Sigmoid colon (tissue), 7 donors: ENCODE measurements around the gene CDKL5. TPM values are rescaled to one million over a fixed set of nuclear protein-coding genes. Genes with fewer than 3 reads are reported as not detected.

Experiments used
- DNase-seq: peaks from one replicate; pipeline ENCODE4 v3.0.0-alpha.2; 2019
- H3K27ac ChIP-seq, 4 donors: fragments of 200-600 bp; sonication (generic); one replicate each; pipeline ENCODE4 v1.5.1; 2016 to 2019; ENCODE audit warnings: mild to moderate bottlenecking in 1 of 4
- H3K27me3 ChIP-seq, 3 donors: fragments of 200-600 bp; sonication (generic); one replicate each; pipeline ENCODE4 v1.5.1; 2019; ENCODE audit warnings: mild to moderate bottlenecking in 1 of 3
- H3K36me3 ChIP-seq, 4 donors: fragments of 200-600 bp; sonication (generic); one replicate each; pipeline ENCODE4 v1.5.1; 2016 to 2019
- H3K4me1 ChIP-seq, 4 donors: fragments of 200-600 bp; sonication (generic); one replicate each; pipeline ENCODE4 v1.5.1; 2017 to 2019
- H3K4me3 ChIP-seq, 4 donors: fragments of 200-600 bp; sonication (generic); one replicate each; pipeline ENCODE4 v1.5.1; 2017 to 2019; ENCODE audit warnings: mild to moderate bottlenecking in 2 of 4, moderate library complexity in 1 of 4
- H3K9me3 ChIP-seq, 4 donors: fragments of 200-600 bp in 3 of 4; sonication (generic) in 3 of 4; one replicate each; pipeline versions ENCODE4 v1.5.1 to v1.6.1; 2013 to 2019
- CTCF ChIP-seq, 4 experiments: fragments of 450-650 bp in 3 of 4; fragments of 200-600 bp in 1 of 4; IDR thresholded peaks; one replicate each; pipeline ENCODE4 v1.5.1; 2016 to 2019; ENCODE audit warnings: antibody characterized with exemption in 4 of 4, mild to moderate bottlenecking in 3 of 4, moderate library complexity in 2 of 4
- EP300 ChIP-seq, 4 donors: sonication (generic); formaldehyde crosslinking; IDR thresholded peaks; one replicate each; pipeline ENCODE4 v1.6.1; 2017; ENCODE audit warnings: antibody characterized with exemption in 4 of 4
- POLR2A ChIP-seq, 2 donors: fragments of 450-650 bp; IDR thresholded peaks; one replicate each; pipeline ENCODE4 v1.6.1; 2016; ENCODE audit warnings: antibody characterized with exemption in 2 of 2, mild to moderate bottlenecking in 2 of 2, moderate library complexity in 2 of 2
- POLR2AphosphoS5 ChIP-seq, 4 donors: sonication (generic); formaldehyde crosslinking; IDR thresholded peaks; one replicate each; pipeline ENCODE4 v1.6.1; 2017; ENCODE audit warnings: antibody characterized with exemption in 4 of 4
- WGBS, 2 donors: extraction: QIAGEN DNeasy Blood & Tissue Kit; methylation state at CpG; one replicate each; pipeline ENCODE4 v1.1.7; 2013; 5-methylcytosine and 5-hydroxymethylcytosine counted together
- intact Hi-C: fragments of 100-400 bp; cut with DNase I; formaldehyde crosslinking; loops from one replicate; pipeline ENCODE4 v1.15.1; 2023
- polyA plus RNA-seq, 3 donors: library from polyadenylated mRNA; stranded (reverse); fragments of 200-250 nt; gene quantifications; one replicate each; pipeline ENCODE4 v1.2.3, GENCODE V29; 2013
- total RNA-seq, 4 donors: library from RNA; depleted of rRNA; stranded (reverse); fragments of >200 nt; gene quantifications; one replicate each; pipeline ENCODE4 v1.1.0, GENCODE V29; 2016
- donor health status: healthy with polysubstance abuse.
- donor health status: Bipolar disorder and iron deficiency.
- donor health status: healthy.

CDKL5 gene
- total and polyA plus RNA-seq, 7 donors = 0.46 to 8.9 (median 5.2) TPM

- H3K4me3 ChIP-seq = no peak overlapping the region
- intact Hi-C loops = no loop called here
- H3K27ac ChIP-seq = no peak overlapping the region
- WGBS, 2 donors = 55 to 77% methylated on average over 1 of the region's 1 CpG
- TF ChIP-seq CTCF (IDR thresholded peaks at IDR 0.05) (no peak), POLR2AphosphoS5 (IDR thresholded peaks at IDR 0.05) (no peak), POLR2A (IDR thresholded peaks at IDR 0.05) (no peak), EP300 (IDR thresholded peaks at IDR 0.05) (no peak)
- H3K27me3 ChIP-seq = no peaks in the 10 kb centered on the region
- H3K4me1 ChIP-seq = peaks cover 0 to 5% (median 0%) of the 10 kb centered on the region in 4 donors
- no peaks in the 10 kb centered on the region for H3K9me3 ChIP-seq
- DNase-seq = no peak
- no peaks in the 10 kb centered on the region for H3K36me3 ChIP-seq
These were observed 36.0 kb downstream of the CDKL5 start for GRCh38 chrX:18461431-18461830.

DNA sequence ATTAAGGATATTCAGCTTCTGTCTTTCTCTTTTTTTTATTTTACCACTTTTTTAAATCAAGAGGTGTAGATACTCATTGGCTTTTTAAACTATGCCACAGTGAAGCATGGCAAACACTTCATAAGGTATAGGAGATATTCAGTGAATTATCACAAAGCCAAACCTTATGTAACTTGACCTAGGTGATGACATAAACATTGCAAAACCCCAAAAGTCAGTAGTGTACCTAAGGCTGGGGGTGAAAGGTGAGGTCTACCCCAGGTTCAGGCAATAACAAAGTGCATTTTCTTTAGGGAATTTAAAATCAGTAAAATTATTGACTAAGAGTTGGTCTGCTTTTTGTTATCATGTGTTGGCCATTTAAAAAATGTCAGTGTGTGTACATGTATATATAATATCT, 39.1 kb downstream of the CDKL5 start:
- H3K27me3 ChIP-seq = no peaks in the 10 kb centered on the region
- no peak for TF ChIP-seq POLR2A (IDR thresholded peaks at IDR 0.05)
- no peak for TF ChIP-seq POLR2AphosphoS5 (IDR thresholded peaks at IDR 0.05)
- no peak for TF ChIP-seq CTCF (IDR thresholded peaks at IDR 0.05)
- TF ChIP-seq EP300 (IDR thresholded peaks at IDR 0.05) = no peak
- H3K36me3 ChIP-seq = no peaks in the 10 kb centered on the region
- no peak overlapping the region for H3K4me3 ChIP-seq
- DNase-seq = no peak
- no peak overlapping the region for H3K27ac ChIP-seq
- no peaks in the 10 kb centered on the region for H3K9me3 ChIP-seq
- intact Hi-C loops = no loop called here
- peaks cover 0 to 5% (median 0%) of the 10 kb centered on the region in 4 donors for H3K4me1 ChIP-seq

DNA sequence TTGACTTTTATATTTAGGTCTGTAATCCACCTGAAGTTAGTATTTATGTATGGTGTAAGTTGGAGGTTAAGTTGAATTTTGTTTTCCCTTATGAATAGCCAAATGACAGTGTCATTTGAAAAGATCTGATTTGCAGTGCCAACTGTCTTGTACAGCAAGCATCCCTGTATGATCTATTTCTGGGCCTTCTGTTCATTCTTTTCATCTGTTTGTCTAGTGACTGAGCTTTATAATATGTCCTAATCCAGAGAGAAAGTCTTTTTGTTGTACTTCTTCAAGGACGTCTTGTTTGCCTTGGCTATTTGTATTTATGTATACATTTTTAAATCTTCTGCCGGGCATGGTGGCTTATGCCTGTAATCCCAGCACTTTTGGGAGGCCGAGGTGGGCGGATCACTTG, 39.6 kb downstream of the CDKL5 start:
- Histone ChIP-seq H3K27me3 (no peaks in the 10 kb centered on the region), H3K4me1 (peaks cover 0 to 5% (median 0%) of the 10 kb centered on the region in 4 donors), H3K27ac (no peak overlapping the region), H3K4me3 (no peak overlapping the region), H3K9me3 (no peaks in the 10 kb centered on the region), H3K36me3 (no peaks in the 10 kb centered on the region)
- TF ChIP-seq CTCF (IDR thresholded peaks at IDR 0.05) = no peak
- no peak for TF ChIP-seq POLR2AphosphoS5 (IDR thresholded peaks at IDR 0.05)
- intact Hi-C loops = no loop called here
- DNase-seq = no peak
- 86 to 95% methylated on average over 4 of the region's 4 CpGs for WGBS, 2 donors

- Histone ChIP-seq H3K27ac (no peak overlapping the region), H3K27me3 (no peaks in the 10 kb centered on the region), H3K36me3 (no peaks in the 10 kb centered on the region), H3K9me3 (no peaks in the 10 kb centered on the region), H3K4me3 (no peak overlapping the region), H3K4me1 (peaks cover 0 to 5% (median 0%) of the 10 kb centered on the region in 4 donors)
- 86 to 88% methylated on average over 4 of the region's 4 CpGs for WGBS, 2 donors
- intact Hi-C loops = no loop called here
- TF ChIP-seq POLR2A (IDR thresholded peaks at IDR 0.05) (no peak), POLR2AphosphoS5 (IDR thresholded peaks at IDR 0.05) (no peak), CTCF (IDR thresholded peaks at IDR 0.05) (no peak), EP300 (IDR thresholded peaks at IDR 0.05) (no peak)
- no peak for DNase-seq
These were observed 43.2 kb downstream of the CDKL5 start for GRCh38 chrX:18468599-18468998.

DNA sequence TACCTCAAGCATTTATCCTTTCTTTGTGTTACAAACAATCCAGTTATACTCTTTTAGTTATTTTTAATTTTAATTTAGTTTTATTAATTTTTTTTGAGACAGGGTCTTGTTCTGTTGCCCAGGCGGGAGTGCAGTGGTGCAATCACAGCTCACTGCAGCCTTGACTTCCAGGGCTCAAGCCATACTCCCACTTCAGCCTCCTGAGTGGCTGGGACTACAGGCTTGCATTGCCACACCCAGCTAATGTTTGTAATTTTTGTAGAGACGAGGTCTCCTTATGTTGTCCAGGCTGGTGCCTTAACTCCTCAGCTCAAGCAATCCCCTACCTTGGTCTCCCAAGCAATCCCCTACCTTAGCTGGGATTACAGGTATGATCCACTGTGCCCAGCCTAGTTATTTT, 45.9 kb downstream of the CDKL5 start:
- no peaks in the 10 kb centered on the region for H3K36me3 ChIP-seq
- no peaks in the 10 kb centered on the region for H3K27me3 ChIP-seq
- H3K27ac ChIP-seq = no peak overlapping the region
- H3K4me3 ChIP-seq = no peak overlapping the region
- DNase-seq = no peak
- H3K9me3 ChIP-seq = no peaks in the 10 kb centered on the region
- 80 to 87% methylated on average over 2 of the region's 2 CpGs for WGBS, 2 donors
- H3K4me1 ChIP-seq = no peaks in the 10 kb centered on the region
- intact Hi-C loops = no loop called here
- no peak for TF ChIP-seq CTCF (IDR thresholded peaks at IDR 0.05)
- no peak for TF ChIP-seq EP300 (IDR thresholded peaks at IDR 0.05)
